Activated CD8-positive, alpha-beta T cell treated with anti-CD3 and anti-CD28 coated beads, Interleukin-2, amount 10 ng/mL, durations not matched to agents 7 days and 5 days (primary cell): ENCODE results near the gene RABAC1. TPM values are rescaled to one million over a fixed set of nuclear protein-coding genes. Genes with fewer than 3 reads are reported as not detected.
"Not testable (repeated sequence)": the region's sequence is repeated elsewhere in the genome, so short reads cannot be mapped to it uniquely, and the experiment has no call there.

Experiments
- ATAC-seq: fragments of 150-1000 bp; cut with Tn5 transposase; one replicate; pipeline ENCODE4 v1.10.0; 2021; ENCODE audit warnings: moderate library complexity
- CTCF ChIA-PET: fragments of 350-600 bp; sonication (Branson Sonifier 250); formaldehyde crosslinking; loops from one replicate; lab custom pipeline; 2021; ENCODE audit warnings: antibody characterized with exemption; lab: Charles Lee
- POLR2A ChIA-PET: fragments of 350-600 bp; sonication (Branson Sonifier 250); formaldehyde crosslinking; loops from one replicate; lab custom pipeline; 2021; ENCODE audit warnings: antibody characterized with exemption; lab: Charles Lee
- DNase-seq: peaks from one replicate; pipeline ENCODE4 v3.0.0-alpha.2; 2020
- H3K27ac Mint-ChIP-seq: one replicate; pipeline ENCODE4 v1.8.0; 2021; ENCODE audit warnings: mild to moderate bottlenecking, mixed read lengths
- H3K27me3 Mint-ChIP-seq: one replicate; pipeline ENCODE4 v1.8.0; 2021; ENCODE audit warnings: low read depth, mixed read lengths
- H3K36me3 Mint-ChIP-seq: one replicate; pipeline ENCODE4 v1.8.0; 2021; ENCODE audit warnings: low read depth, mixed read lengths
- H3K4me1 Mint-ChIP-seq: one replicate; pipeline ENCODE4 v1.8.0; 2021; ENCODE audit warnings: low read depth, mixed read lengths
- H3K4me3 Mint-ChIP-seq: one replicate; pipeline ENCODE4 v1.8.0; 2021; ENCODE audit warnings: mild to moderate bottlenecking, mixed read lengths
- H3K9me3 Mint-ChIP-seq: one replicate; pipeline ENCODE4 v1.8.0; 2022; ENCODE audit warnings: mixed read lengths; ENCODE audit not compliant: insufficient read depth
- total RNA-seq, 2 experiments: library from RNA; stranded (reverse); gene quantifications; one replicate each; pipeline ENCODE4 v1.2.3, GENCODE V29; 2021

RABAC1 gene
- total RNA-seq, 2 experiments from 2014 or later: 63.0 to 63.4 TPM

- Mint-ChIP-seq H3K9me3 (no peaks in the 10 kb centered on the region), H3K27ac (no peak overlapping the region), H3K27me3 (peaks cover 19% of the 10 kb centered on the region), H3K4me1 (peaks cover 8% of the 10 kb centered on the region), H3K36me3 (no peaks in the 10 kb centered on the region), H3K4me3 (no peak overlapping the region)
- CTCF ChIA-PET: interaction anchor here (1.2 kb wide), 2 partner anchors 10 to 22 kb away, joined by 3 to 5 read pairs; partner anchors contain the start of gene ERFL
- DNase-seq (no peak), ATAC-seq (no peak)
- POLR2A ChIA-PET: interaction anchor here (0.6 to 0.9 kb wide), 3 partner anchors 11 to 41 kb away, joined by 3 read pairs; no protein-coding TSS in a partner anchor
Measured at GRCh38 chr19:41918653-41919244, 40.4 kb downstream of the RABAC1 start.

DNA sequence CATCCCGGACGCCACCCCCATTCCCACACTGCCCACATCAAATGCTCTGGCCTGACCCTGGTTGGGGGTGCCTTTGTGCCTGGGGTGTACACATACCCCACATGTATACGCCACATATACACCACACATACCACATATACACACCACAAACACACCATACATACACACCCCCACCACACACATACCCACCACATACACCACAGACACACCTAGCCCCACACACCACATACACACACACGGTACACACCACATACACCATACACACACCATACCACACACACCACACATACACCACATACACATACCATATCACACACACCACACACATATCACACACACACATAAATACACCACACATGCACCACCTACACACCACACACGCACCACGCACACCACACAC lies 41.0 kb downstream of the RABAC1 start:
- no peaks in the 10 kb centered on the region for H3K36me3 Mint-ChIP-seq
- CTCF ChIA-PET: no interaction called here
- H3K27ac Mint-ChIP-seq: no peak overlapping the region
- ATAC-seq (no peak), DNase-seq (no peak)
- H3K27me3 Mint-ChIP-seq: peaks cover 21% of the 10 kb centered on the region
- H3K4me3 Mint-ChIP-seq: no peak overlapping the region
- no peaks in the 10 kb centered on the region for H3K9me3 Mint-ChIP-seq
- peaks cover 5% of the 10 kb centered on the region for H3K4me1 Mint-ChIP-seq
- POLR2A ChIA-PET: interaction anchor here (1.6 kb wide), 1 partner anchor 27 kb away, joined by 3 read pairs; no protein-coding TSS in a partner anchor

- Mint-ChIP-seq H3K9me3 (no peaks in the 10 kb centered on the region), H3K27me3 (peaks cover 21% of the 10 kb centered on the region), H3K4me3 (no peak overlapping the region), H3K36me3 (no peaks in the 10 kb centered on the region), H3K27ac (no peak overlapping the region), H3K4me1 (peaks cover 3% of the 10 kb centered on the region)
- DNase-seq: no peak
- ChIA-PET CTCF (no interaction called here), POLR2A (interaction anchor here (0.8 to 1.6 kb wide), 2 partner anchors 9 to 27 kb away, joined by 3 read pairs; no protein-coding TSS in a partner anchor)
- ATAC-seq: no peak
Measured at GRCh38 chr19:41917676-41918075, 41.4 kb downstream of the RABAC1 start.

- Mint-ChIP-seq H3K27ac (no peak overlapping the region), H3K4me3 (no peak overlapping the region), H3K4me1 (peaks cover 6% of the 10 kb centered on the region), H3K27me3 (peaks cover 24% of the 10 kb centered on the region), H3K36me3 (no peaks in the 10 kb centered on the region), H3K9me3 (no peaks in the 10 kb centered on the region)
- POLR2A ChIA-PET: no interaction called here
- no peak for ATAC-seq
- DNase-seq: no peak
- CTCF ChIA-PET: no interaction called here
Measured at GRCh38 chr19:41915776-41916414, 43.2 kb downstream of the RABAC1 start.

DNA sequence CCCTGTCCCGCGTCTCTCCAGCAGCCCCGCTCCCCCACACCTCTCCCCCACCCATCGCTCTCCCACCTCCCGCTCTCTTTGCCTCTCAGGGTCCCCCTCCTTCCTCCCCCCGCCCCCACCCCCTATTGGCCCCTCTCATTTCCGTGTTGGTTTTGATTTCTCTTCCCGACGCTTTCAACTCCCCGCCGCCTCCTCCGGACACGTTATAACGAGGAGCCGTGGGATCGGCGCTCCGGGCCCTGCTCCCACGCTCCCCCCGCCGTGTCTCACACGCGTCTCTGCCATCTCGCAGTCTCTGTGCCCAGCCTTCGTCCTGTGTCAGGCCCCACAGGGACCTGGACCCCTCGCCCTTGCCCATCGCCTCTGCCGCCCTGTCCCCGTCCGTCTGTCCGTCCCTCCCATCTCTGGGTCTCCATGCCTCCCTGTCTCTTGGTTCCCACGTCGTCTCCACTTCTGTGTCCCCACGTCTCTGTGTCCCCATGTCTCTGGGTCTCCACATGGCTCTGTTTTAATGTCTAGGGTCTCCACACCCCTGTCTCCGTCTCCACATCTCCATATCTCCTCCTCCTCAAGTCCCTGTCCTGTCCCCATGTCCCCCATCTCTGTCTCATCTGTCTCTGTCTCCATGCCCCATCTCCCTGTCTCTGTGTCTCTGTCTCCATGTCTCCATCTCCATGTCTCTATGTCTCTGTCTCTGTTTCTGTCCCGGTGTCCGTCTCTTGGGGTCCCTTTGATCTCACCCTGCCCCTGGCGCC lies 43.9 kb downstream of the RABAC1 start:
- ChIA-PET CTCF (no interaction called here), POLR2A (no interaction called here)
- Mint-ChIP-seq H3K9me3 (no peaks in the 10 kb centered on the region), H3K36me3 (peaks cover 4% of the 10 kb centered on the region), H3K27me3 (peaks cover 24% of the 10 kb centered on the region), H3K4me3 (no peak overlapping the region), H3K4me1 (peaks cover 6% of the 10 kb centered on the region), H3K27ac (no peak overlapping the region)
- DNase-seq (no peak), ATAC-seq (no peak)

DNA sequence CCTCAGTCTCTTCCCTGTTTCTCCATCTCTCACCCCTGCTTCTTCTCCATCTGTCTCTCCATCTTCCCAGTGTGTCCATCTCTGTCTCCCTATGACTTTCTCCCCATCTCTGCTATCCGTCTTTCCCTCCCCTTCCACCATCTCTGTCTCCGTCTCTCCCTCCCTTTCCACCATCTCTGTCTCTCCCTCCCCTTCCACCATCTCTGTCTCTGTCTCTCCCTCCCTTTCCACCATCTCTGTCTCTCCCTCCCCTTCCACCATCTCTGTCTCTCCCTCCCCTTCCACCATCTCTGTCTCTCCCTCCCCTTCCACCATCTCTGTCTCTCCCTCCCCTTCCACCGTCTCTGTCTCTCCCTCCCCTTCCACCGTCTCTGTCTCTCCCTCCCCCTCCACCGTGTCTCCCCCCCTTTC lies 44.7 kb downstream of the RABAC1 start:
- POLR2A ChIA-PET, DNase-seq, H3K27ac Mint-ChIP-seq, CTCF ChIA-PET, H3K36me3 Mint-ChIP-seq, ATAC-seq, H3K9me3 Mint-ChIP-seq, H3K4me3 Mint-ChIP-seq, H3K4me1 Mint-ChIP-seq: not testable (repeated sequence)
- H3K27me3 Mint-ChIP-seq: peaks cover 24% of the 10 kb centered on the region

DNA sequence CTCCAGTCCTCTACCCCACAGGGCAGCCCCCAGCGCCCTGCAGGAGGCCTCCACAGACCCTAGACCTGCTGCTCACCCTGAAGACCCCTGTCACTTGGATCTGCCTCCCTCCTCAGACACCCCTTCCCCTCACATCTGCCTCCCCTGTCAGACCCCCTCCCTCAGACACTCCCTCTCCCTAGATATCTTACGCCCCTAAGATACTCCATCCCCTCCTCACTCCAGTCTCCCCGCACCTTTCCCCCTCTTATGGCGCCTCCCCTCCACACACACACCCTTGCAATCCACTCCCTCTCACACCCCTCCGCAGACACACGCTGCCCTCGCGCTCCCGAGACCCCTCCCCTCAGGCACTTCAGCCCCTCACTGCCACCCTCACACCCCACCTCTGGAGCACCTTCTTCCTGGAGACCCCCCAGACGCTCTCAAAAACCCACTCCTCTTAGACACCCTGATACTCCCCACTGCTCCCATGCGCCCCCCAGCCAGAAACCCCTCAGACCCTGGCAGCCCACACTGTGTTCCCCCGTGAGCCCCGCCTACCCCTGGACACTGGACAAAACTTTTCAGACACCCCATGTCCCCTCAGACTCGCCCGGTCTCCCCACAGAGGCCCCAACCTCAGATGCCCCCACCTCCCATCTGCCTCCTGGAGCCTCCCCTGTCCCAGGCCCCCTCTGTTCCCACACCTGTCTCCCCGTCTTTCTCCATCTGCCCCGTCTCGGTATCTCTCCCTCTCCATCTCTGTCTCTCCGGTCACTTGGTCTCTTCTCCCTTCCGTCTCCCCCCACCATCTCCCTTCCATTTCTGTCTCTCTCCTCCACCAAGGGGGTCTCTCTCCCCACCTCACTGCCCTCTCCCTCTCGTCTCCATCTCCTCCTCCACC lies 45.3 kb downstream of the RABAC1 start:
- H3K27ac Mint-ChIP-seq: no peak overlapping the region
- H3K4me3 Mint-ChIP-seq: no peak overlapping the region
- peaks cover 24% of the 10 kb centered on the region for H3K27me3 Mint-ChIP-seq
- ATAC-seq (peak; percentile 11), DNase-seq (no peak)
- CTCF ChIA-PET: no interaction called here
- peaks cover 9% of the 10 kb centered on the region for H3K36me3 Mint-ChIP-seq
- POLR2A ChIA-PET: no interaction called here
- H3K4me1 Mint-ChIP-seq: peaks cover 6% of the 10 kb centered on the region
- no peaks in the 10 kb centered on the region for H3K9me3 Mint-ChIP-seq

- H3K27me3 Mint-ChIP-seq: peaks cover 24% of the 10 kb centered on the region
- ATAC-seq (peak; percentile 28), DNase-seq (peak; percentile 44)
- no peaks in the 10 kb centered on the region for H3K9me3 Mint-ChIP-seq
- H3K27ac Mint-ChIP-seq: no peak overlapping the region
- H3K4me3 Mint-ChIP-seq: no peak overlapping the region
- ChIA-PET CTCF (interaction anchor here (1.7 to 3.1 kb wide), 2 partner anchors 40 to 53 kb away, joined by 3 to 13 read pairs; partner anchors contain the start of gene RPS19), POLR2A (interaction anchor here (1.9 to 2.3 kb wide), 3 partner anchors 11 to 40 kb away, joined by 5 to 15 read pairs (median 8); partner anchors contain the start of gene ERFL)
- peaks cover 10% of the 10 kb centered on the region for H3K36me3 Mint-ChIP-seq
- H3K4me1 Mint-ChIP-seq: peaks cover 6% of the 10 kb centered on the region
Measured at GRCh38 chr19:41912899-41913537, 46.1 kb downstream of the RABAC1 start.

- POLR2A ChIA-PET: interaction anchor here (1.0 to 2.3 kb wide), 8 partner anchors 10 to 51 kb away, joined by 3 to 15 read pairs (median 6); partner anchors contain the start of genes ERFL, RABAC1 and RPS19
- Mint-ChIP-seq H3K27me3 (peaks cover 24% of the 10 kb centered on the region), H3K9me3 (no peaks in the 10 kb centered on the region), H3K27ac (peak overlapping the region; percentile 56), H3K4me3 (no peak overlapping the region), H3K36me3 (peaks cover 13% of the 10 kb centered on the region), H3K4me1 (peaks cover 6% of the 10 kb centered on the region)
- ATAC-seq (no peak), DNase-seq (no peak)
- CTCF ChIA-PET: interaction anchor here (0.8 to 3.1 kb wide), 4 partner anchors 17 to 52 kb away, joined by 3 to 13 read pairs (median 6); partner anchors contain the start of gene RPS19
Measured at GRCh38 chr19:41911889-41912731, 47.0 kb downstream of the RABAC1 start.
